HepG2 (cell line): ENCODE data around the gene NCBP2. TPM values are rescaled to one million over a fixed set of nuclear protein-coding genes. Genes with fewer than 3 reads are reported as not detected.
A peak's percentile ranks its signal among the peaks of the same experiment; 100 is the strongest.

Experiments
- CHCHD3 ChIP-seq: sonication (generic); formaldehyde crosslinking; IDR thresholded peaks from 2 replicates; pipeline ENCODE4 v1.8.0; 2022; ENCODE audit warnings: mild to moderate bottlenecking, missing genetic modification reagents, moderate library complexity
- DR1 ChIP-seq: sonication (generic); formaldehyde crosslinking; IDR thresholded peaks from 2 replicates; pipeline ENCODE4 v1.8.0; 2021; ENCODE audit warnings: mild to moderate bottlenecking, missing genetic modification reagents, inconsistent platforms
- EED ChIP-seq: sonication (generic); formaldehyde crosslinking; IDR thresholded peaks from 2 replicates; pipeline ENCODE4 v1.5.0; 2020; ENCODE audit warnings: mild to moderate bottlenecking, missing genetic modification reagents
- FOSL2 ChIP-seq: sonication (generic); formaldehyde crosslinking; IDR thresholded peaks from 2 replicates; pipeline ENCODE4 v1.4.0; 2020; ENCODE audit warnings: missing genetic modification reagents
- FOXO4 ChIP-seq: sonication (generic); formaldehyde crosslinking; conservative IDR thresholded peaks from 2 replicates; pipeline ENCODE4 v1.8.1; 2023; ENCODE audit warnings: missing genetic modification reagents
- MED1 ChIP-seq: sonication (generic); formaldehyde crosslinking; IDR thresholded peaks from 2 replicates; pipeline ENCODE4 v1.4.0; 2020; ENCODE audit warnings: missing genetic modification reagents
- NCOA2 ChIP-seq: sonication (generic); formaldehyde crosslinking; IDR thresholded peaks from 2 replicates; pipeline ENCODE4 v1.8.0; 2022; ENCODE audit warnings: inconsistent platforms
- POLR2G ChIP-seq: fragments of 200-400 bp; formaldehyde crosslinking; IDR thresholded peaks from 2 replicates; pipeline ENCODE4 v1.6.1; 2018; ENCODE audit warnings: mild to moderate bottlenecking, low read depth, low read length, moderate library complexity
- SALL1 ChIP-seq: sonication (generic); formaldehyde crosslinking; IDR thresholded peaks from 2 replicates; pipeline ENCODE4 v1.8.0; 2022; ENCODE audit warnings: mild to moderate bottlenecking, missing genetic modification reagents
- ZNF124 ChIP-seq: sonication (generic); formaldehyde crosslinking; IDR thresholded peaks from 2 replicates; pipeline ENCODE4 v1.4.0; 2020; ENCODE audit warnings: missing genetic modification reagents
- ZNF260 ChIP-seq: sonication (generic); formaldehyde crosslinking; IDR thresholded peaks from 2 replicates; pipeline ENCODE4 v1.4.0; 2020; ENCODE audit warnings: missing genetic modification reagents, low read depth, mild to moderate bottlenecking, borderline replicate concordance
- ZNF362 ChIP-seq: sonication (generic); formaldehyde crosslinking; IDR thresholded peaks from 2 replicates; pipeline ENCODE4 v1.4.0; 2020; ENCODE audit warnings: missing genetic modification reagents, mild to moderate bottlenecking, borderline replicate concordance
- ZNF547 ChIP-seq: sonication (generic); formaldehyde crosslinking; IDR thresholded peaks from 2 replicates; pipeline ENCODE4 v1.5.1; 2020; ENCODE audit warnings: mild to moderate bottlenecking, missing genetic modification reagents
- ZNF556 ChIP-seq: sonication (generic); formaldehyde crosslinking; IDR thresholded peaks from 2 replicates; pipeline ENCODE4 v1.4.0; 2020; ENCODE audit warnings: mild to moderate bottlenecking, missing genetic modification reagents, borderline replicate concordance
- ZNF713 ChIP-seq: sonication (generic); formaldehyde crosslinking; IDR thresholded peaks from 2 replicates; pipeline ENCODE4 v1.4.0; 2020; ENCODE audit warnings: mild to moderate bottlenecking, missing genetic modification reagents
- polyA plus RNA-seq, 8 experiments: library from polyadenylated mRNA; depleted of rRNA in 3 of 8; stranded (reverse) in 7 of 8; unstranded in 1 of 8; fragments of >200 nt; fragmentation: Illumina TruSeq in 4 of 8; extraction: Trizol in 4 of 8; gene quantifications; 2 replicates each; pipeline versions ENCODE4 v1.2.1 to v1.2.3, GENCODE V29; 2011 to 2016; ENCODE audit warnings: low read depth in 4 of 8, missing spikeins in 1 of 8, mixed read lengths in 1 of 8; ENCODE audit not compliant: insufficient read depth in 1 of 8
- total RNA-seq, 5 experiments: library from RNA; depleted of rRNA; stranded (reverse); fragments of >200 nt; fragmentation: Illumina TruSeq; extraction: Trizol; gene quantifications; 2 replicates each; pipeline ENCODE4 v1.2.3, GENCODE V29; 2016; ENCODE audit warnings: low read depth in 1 of 5
- TF ChIP-seq, protein P1 (sequence below): sonication (generic); formaldehyde crosslinking; IDR thresholded peaks from 2 replicates; pipeline ENCODE4 v1.5.1; 2020; ENCODE audit warnings: mild to moderate bottlenecking, missing genetic modification reagents, borderline replicate concordance
- TF ChIP-seq, protein P2 (sequence below): sonication (generic); formaldehyde crosslinking; IDR thresholded peaks from 2 replicates; pipeline ENCODE4 v1.4.0; 2020; ENCODE audit warnings: mild to moderate bottlenecking, missing genetic modification reagents
- TF ChIP-seq, protein P3 (sequence below): sonication (generic); formaldehyde crosslinking; IDR thresholded peaks from 2 replicates; pipeline ENCODE4 v1.4.0; 2020; ENCODE audit warnings: missing genetic modification reagents
- TF ChIP-seq, protein P4 (sequence below): IDR thresholded peaks from 2 replicates; pipeline ENCODE4 v1.6.1; 2018; ENCODE audit warnings: missing genetic modification reagents, mild to moderate bottlenecking, missing compliant biosample characterization
- TF ChIP-seq, protein P5 (sequence below): sonication (generic); formaldehyde crosslinking; conservative IDR thresholded peaks from 2 replicates; pipeline ENCODE4 v1.4.0; 2020; ENCODE audit warnings: missing genetic modification reagents

Gene NCBP2
- total and polyA plus RNA-seq, 2 of the 13 experiments (the other 11 are each of a cell fraction or from before 2014, with no cell fraction given) = 58.7 to 95.5 TPM

DNA sequence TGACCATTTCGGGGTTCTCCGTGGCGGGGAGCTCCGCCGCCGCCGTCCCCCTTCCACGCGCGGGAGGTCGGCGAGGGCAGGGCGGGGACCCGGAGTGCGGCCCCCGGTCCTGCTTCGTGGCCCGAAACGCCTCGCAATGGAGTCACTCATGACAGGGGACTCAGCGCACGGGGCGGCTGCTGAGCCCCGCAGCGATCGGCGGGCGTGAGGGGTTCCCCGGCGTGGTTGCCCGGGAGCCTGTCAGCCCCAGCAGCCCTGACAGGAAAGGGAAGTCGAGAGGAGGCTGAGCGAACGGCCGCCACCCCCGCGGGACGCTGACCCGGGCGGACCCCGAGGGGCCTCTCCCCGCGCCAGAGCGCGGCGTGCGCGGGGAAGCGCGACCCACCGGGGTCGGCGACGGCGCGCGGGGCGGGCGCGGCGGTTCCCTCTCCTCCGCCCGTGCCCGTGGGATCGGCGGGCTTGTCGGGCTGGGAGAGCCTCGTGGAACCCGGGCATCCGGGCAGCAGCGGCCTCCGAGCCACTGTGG lies 26.9 kb upstream of the NCBP2 start (continued):
- 0 out of 2 replicates have a peak, but pooled peaks have one; percentile 22 for TF ChIP-seq DR1 (CRISPR knock-in tag)
- TF ChIP-seq ZNF547 (CRISPR knock-in tag) = peak; percentile 11; the same call in 1 of the 2 replicates
- no peak for TF ChIP-seq EED (CRISPR knock-in tag)
- TF ChIP-seq ZNF556 (CRISPR knock-in tag) = no peak
- TF ChIP-seq POLR2G = peak; percentile 23; the same call in 1 of the 2 replicates
- TF ChIP-seq, protein P1, sequence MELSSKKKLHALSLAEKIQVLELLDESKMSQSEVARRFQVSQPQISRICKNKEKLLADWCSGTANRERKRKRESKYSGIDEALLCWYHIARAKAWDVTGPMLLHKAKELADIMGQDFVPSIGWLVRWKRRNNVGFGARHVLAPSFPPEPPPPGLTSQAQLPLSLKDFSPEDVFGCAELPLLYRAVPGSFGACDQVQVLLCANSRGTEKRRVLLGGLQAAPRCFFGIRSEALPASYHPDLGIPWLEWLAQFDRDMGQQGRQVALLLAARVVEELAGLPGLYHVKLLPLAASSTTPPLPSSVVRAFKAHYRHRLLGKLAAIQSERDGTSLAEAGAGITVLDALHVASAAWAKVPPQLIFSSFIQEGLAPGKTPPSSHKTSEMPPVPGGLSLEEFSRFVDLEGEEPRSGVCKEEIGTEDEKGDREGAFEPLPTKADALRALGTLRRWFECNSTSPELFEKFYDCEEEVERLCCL (CRISPR knock-in tag) = no peak
- TF ChIP-seq ZNF713 (CRISPR knock-in tag) = no peak
- TF ChIP-seq NCOA2 = no peak
- TF ChIP-seq, protein P2, sequence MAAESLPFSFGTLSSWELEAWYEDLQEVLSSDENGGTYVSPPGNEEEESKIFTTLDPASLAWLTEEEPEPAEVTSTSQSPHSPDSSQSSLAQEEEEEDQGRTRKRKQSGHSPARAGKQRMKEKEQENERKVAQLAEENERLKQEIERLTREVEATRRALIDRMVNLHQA = no peak
- peak; percentile 69; the same call in 1 of the 2 replicates for TF ChIP-seq FOXO4
- TF ChIP-seq, protein P3, sequence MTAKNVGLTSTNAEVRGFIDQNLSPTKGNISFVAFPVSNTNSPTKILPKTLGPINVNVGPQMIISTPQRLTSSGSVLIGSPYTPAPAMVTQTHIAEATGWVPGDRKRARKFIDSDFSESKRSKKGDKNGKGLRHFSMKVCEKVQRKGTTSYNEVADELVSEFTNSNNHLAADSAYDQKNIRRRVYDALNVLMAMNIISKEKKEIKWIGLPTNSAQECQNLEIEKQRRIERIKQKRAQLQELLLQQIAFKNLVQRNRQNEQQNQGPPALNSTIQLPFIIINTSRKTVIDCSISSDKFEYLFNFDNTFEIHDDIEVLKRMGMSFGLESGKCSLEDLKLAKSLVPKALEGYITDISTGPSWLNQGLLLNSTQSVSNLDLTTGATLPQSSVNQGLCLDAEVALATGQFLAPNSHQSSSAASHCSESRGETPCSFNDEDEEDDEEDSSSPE (CRISPR knock-in tag) = 0 out of 2 replicates have a peak, but pooled peaks have one; percentile 4
- TF ChIP-seq ZNF124 (CRISPR knock-in tag) = no peak
- TF ChIP-seq, protein P4, sequence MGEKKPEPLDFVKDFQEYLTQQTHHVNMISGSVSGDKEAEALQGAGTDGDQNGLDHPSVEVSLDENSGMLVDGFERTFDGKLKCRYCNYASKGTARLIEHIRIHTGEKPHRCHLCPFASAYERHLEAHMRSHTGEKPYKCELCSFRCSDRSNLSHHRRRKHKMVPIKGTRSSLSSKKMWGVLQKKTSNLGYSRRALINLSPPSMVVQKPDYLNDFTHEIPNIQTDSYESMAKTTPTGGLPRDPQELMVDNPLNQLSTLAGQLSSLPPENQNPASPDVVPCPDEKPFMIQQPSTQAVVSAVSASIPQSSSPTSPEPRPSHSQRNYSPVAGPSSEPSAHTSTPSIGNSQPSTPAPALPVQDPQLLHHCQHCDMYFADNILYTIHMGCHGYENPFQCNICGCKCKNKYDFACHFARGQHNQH (CRISPR knock-in tag) = peak; percentile 24; the same call in 1 of the 2 replicates
- no peak for TF ChIP-seq ZNF362 (CRISPR knock-in tag)
- no peak for TF ChIP-seq CHCHD3 (CRISPR knock-in tag)
- 0 out of 2 replicates have a peak, but pooled peaks have one; percentile 5 for TF ChIP-seq FOSL2
- TF ChIP-seq ZNF260 (CRISPR knock-in tag) = no peak
- TF ChIP-seq, protein P5, sequence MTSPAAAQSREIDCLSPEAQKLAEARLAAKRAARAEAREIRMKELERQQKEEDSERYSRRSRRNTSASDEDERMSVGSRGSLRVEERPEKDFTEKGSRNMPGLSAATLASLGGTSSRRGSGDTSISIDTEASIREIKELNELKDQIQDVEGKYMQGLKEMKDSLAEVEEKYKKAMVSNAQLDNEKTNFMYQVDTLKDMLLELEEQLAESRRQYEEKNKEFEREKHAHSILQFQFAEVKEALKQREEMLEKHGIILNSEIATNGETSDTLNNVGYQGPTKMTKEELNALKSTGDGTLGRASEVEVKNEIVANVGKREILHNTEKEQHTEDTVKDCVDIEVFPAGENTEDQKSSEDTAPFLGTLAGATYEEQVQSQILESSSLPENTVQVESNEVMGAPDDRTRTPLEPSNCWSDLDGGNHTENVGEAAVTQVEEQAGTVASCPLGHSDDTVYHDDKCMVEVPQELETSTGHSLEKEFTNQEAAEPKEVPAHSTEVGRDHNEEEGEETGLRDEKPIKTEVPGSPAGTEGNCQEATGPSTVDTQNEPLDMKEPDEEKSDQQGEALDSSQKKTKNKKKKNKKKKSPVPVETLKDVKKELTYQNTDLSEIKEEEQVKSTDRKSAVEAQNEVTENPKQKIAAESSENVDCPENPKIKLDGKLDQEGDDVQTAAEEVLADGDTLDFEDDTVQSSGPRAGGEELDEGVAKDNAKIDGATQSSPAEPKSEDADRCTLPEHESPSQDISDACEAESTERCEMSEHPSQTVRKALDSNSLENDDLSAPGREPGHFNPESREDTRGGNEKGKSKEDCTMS = no peak
- TF ChIP-seq SALL1 (CRISPR knock-in tag) = no peak
- 0 out of 2 replicates have a peak, but pooled peaks have one; percentile 19 for TF ChIP-seq MED1
